A673 (cell line): ENCODE data around the gene CLDN8.

Source experiments
- CTCF ChIP-seq: fragments of 300-800, 200-600 bp; sonication (generic); conservative IDR thresholded peaks from 2 replicates; pipeline ENCODE4 v1.5.1; 2017; ENCODE audit warnings: low read depth, mild to moderate bottlenecking, antibody characterized with exemption, low read length, moderate library complexity, mixed read lengths
- EZH2 ChIP-seq: fragments of 200-600 bp; sonication (generic); IDR thresholded peaks from 2 replicates; pipeline ENCODE4 v1.6.1; 2017; ENCODE audit warnings: borderline replicate concordance, low read depth, mild to moderate bottlenecking, mixed read lengths, antibody characterized with exemption, low read length; ENCODE audit not compliant: poor library complexity, severe bottlenecking

- no peak for TF ChIP-seq CTCF
- no peak for TF ChIP-seq EZH2
Observed at GRCh38 chr21:30168086-30168485, 47.8 kb downstream of the CLDN8 start.
